Activated CD4-positive, alpha-beta T cell treated with anti-CD3 and anti-CD28 coated beads, Interleukin-2, amount 50 U/mL, for 48 hours (primary cell): ENCODE results near the gene LRFN2.

ENCODE experiments used
- DNase-seq, 2 experiments: peaks; one replicate each; pipeline ENCODE4 v3.0.0-alpha.2; 2020

The LRFN2 gene

GRCh38 chr6:40541556-40542174, 45.5 kb downstream of the LRFN2 start:
- no peak for DNase-seq

GRCh38 chr6:40540790-40541189, 46.4 kb downstream of the LRFN2 start:
- DNase-seq: no peak

- no peak for DNase-seq
Measured at GRCh38 chr6:40539853-40540252, 47.3 kb downstream of the LRFN2 start.

GRCh38 chr6:40538556-40538955, 48.6 kb downstream of the LRFN2 start:
- DNase-seq: no peak

- DNase-seq: no peak
Measured at GRCh38 chr6:40537446-40537845, 49.7 kb downstream of the LRFN2 start.

GRCh38 chr6:40536442-40536841, 50.7 kb downstream of the LRFN2 start:
- DNase-seq: no peak

GRCh38 chr6:40535819-40536380, 51.3 kb downstream of the LRFN2 start:
- no peak for DNase-seq

- no peak for DNase-seq
Measured at GRCh38 chr6:40535110-40535818, 51.9 kb downstream of the LRFN2 start.

GRCh38 chr6:40532349-40533000, 54.7 kb downstream of the LRFN2 start:
- no peak for DNase-seq

- no peak for DNase-seq
Measured at GRCh38 chr6:40529919-40530318, 57.2 kb downstream of the LRFN2 start.

- no peak for DNase-seq
Measured at GRCh38 chr6:40529040-40529439, 58.1 kb downstream of the LRFN2 start.

- DNase-seq: no peak
Measured at GRCh38 chr6:40528051-40528450, 59.1 kb downstream of the LRFN2 start.

GRCh38 chr6:40526036-40526435, 61.1 kb downstream of the LRFN2 start:
- no peak for DNase-seq

- DNase-seq: no peak
Measured at GRCh38 chr6:40524797-40525585, 62.2 kb downstream of the LRFN2 start.

- DNase-seq: no peak
Measured at GRCh38 chr6:40523505-40524172, 63.5 kb downstream of the LRFN2 start.

GRCh38 chr6:40521496-40521895, 65.7 kb downstream of the LRFN2 start:
- no peak for DNase-seq

- no peak for DNase-seq
Measured at GRCh38 chr6:40520678-40521077, 66.5 kb downstream of the LRFN2 start.

GRCh38 chr6:40520084-40520483, 67.1 kb downstream of the LRFN2 start:
- no peak for DNase-seq

- DNase-seq: no peak
Measured at GRCh38 chr6:40517654-40518053, 69.5 kb downstream of the LRFN2 start.

GRCh38 chr6:40516429-40516828, 70.7 kb downstream of the LRFN2 start:
- no peak for DNase-seq

GRCh38 chr6:40512340-40512739, 74.8 kb downstream of the LRFN2 start:
- DNase-seq: no peak

GRCh38 chr6:40511884-40512283, 75.3 kb downstream of the LRFN2 start:
- DNase-seq: no peak

- no peak for DNase-seq
Measured at GRCh38 chr6:40510442-40510841, 76.7 kb downstream of the LRFN2 start.
